HG02885 (cell line): ENCODE results near the gene HOXB4.
"Not testable (repeated sequence)": the region's sequence is repeated elsewhere in the genome, so short reads cannot be mapped to it uniquely, and the experiment has no call there.

ENCODE experiments used
- ATAC-seq: cut with Tn5 transposase; IDR thresholded peaks from one replicate; pipeline ENCODE4 v1.9.1; 2021; ENCODE audit warnings: mild to moderate bottlenecking; ENCODE audit not compliant: unreplicated experiment, poor library complexity

HOXB4 gene

DNA sequence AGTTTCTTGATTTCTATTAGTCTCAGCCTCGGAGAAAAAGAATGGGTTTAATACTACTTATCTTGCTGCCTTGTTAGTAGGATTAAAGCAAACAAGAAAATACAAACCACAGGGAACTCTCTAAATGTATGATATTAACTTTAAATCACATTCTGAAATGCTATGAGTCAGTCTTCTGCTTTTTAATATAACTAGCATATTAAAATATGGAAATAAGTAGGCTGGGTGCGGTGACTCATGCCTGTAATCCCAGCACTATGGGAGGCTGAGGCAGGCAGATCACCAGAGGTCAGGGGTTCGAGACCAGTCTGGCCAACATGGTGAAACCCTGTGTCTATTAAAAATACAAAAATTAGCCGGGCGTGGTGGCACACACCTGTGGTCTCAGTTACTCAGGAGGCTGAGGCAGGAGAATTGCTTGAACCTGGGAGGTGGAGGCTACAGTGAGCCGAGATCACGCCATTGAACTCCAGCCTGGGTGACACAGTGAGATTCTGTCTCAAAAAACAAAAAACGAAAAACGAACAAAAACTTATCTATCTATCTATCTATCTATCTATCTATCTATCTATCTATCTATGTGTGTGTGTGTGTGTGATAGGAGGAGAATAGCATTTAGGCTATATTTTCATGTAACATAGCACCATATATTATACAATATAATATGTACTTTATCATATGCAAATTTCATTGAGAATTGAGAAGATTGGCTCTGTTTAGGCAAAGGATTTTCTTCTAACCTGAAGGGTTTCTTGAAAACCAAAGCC is 42.2 kb downstream of the HOXB4 start:
- not testable (repeated sequence) for ATAC-seq

GRCh38 chr17:48532261-48532660 is 45.9 kb downstream of the HOXB4 start:
- no peak for ATAC-seq

DNA sequence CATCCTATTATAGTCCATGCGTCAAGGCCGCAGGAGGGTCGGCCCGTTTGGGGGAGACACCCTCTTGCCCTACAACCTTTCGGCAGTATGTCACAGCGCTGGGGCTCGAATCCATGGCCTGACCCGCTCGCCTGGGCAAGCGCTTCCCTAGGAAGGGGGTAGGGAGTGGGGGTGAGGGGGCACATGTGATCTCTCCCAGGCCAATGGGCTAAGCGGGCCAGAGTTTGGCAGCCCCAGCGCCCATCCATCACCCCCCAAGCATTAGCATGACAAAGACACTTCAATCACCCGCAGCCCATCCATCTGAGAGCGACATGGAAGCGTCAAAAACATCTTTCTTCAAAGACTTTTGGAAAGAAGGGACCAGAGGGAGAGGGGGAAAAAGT is 47.3 kb downstream of the HOXB4 start, which contains the start of gene HOXB1:
Gene HOXB1, minus strand, starts transcription at position 125 of the 386 bp plus-strand sequence. Its CDS starts 107 bp downstream, at position 18.
- no peak for ATAC-seq

DNA sequence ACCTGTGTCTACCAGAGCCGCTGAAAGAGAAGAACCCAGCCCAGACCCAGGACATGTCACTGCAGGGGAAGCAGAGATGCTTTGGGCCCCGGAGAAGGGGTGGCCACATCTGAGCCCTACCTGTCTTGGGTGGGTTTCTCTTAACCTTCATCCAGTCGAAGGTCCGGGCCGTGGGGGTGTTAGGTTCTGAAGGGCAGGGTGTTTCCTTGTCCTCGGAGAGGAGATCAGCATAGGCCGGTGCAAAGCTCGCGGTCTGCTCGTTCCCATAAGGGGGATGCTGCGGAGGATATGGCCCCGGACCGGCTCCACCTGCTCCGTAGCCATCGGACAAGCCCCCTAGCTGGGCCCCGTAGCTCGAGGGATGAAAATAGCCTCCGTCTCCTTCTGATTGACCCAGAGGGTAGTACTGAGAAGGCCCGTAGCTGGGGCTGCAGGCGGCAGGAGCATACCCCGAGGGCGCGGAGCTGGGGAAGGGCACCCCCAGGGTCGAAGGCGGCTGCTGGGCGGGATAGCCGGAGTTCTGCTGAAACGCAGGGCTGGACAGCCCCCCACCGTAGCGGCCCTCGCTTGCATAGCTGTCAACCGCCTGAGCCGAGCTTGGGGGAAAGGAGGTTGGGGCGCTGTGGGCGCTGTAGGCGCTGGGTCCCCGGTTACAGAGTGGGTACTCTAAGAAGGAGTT is 47.8 kb downstream of the HOXB4 start:
- no peak for ATAC-seq

GRCh38 chr17:48529683-48530009 is 48.5 kb downstream of the HOXB4 start:
- ATAC-seq = no peak

- no peak for ATAC-seq
Observed at GRCh38 chr17:48528936-48529682, 49.0 kb downstream of the HOXB4 start.

DNA sequence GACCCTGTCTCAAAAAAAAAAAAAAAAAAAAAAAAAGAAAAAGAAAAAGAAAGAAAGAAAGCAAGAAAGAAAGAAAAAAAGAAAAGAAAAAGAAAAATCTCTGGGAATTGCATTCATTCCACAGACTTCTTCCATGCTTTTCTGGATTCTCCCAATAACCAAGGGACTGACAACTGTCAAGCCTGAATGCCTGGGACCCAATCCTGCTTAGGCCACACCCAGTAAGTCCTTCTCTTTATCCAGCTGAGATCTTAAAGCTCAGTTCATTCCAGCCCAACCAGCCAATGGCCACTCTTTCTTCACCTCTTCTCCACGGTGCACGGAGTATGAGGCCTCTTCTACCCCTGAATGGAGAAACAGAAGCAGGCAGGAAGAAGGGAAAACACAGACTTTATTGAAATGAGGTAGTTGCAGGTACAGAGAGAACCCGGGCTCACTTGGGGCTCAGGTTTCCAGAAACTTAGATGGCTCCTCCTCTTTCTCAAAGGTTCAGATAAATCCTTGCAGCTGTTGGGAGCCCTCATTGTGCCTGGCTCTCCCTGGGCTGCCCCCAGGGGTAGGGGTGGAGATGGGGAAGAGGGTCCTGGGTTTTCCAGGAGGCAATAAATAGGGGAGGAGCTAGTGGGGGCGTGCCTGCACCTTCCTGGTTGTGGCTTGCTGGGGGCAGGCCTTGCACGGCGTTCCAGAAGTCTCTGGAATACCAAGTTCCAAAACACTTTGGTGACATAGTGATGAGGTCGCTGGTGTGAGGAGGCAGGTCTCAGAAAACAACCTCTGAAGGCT is 49.8 kb downstream of the HOXB4 start:
- ATAC-seq = no peak

DNA sequence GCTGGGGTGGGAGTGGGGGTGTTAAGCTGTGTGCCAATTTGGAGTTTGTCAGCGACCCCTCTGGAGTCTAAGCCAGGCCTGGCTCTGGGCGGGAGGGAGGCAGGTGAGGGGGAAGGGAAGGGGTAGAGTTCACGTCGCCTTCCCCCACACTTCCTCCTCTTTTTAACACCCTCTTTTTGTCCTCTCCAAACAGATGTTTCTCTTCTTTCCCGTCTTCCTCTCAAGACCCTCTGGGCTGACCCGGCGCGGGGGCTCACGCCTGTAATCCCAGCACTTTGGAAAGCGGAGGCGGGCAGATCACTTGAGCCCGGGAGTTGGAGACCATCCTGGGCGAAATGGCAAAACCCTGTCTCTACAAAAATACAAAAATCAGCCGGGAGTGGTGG is 50.6 kb downstream of the HOXB4 start:
- ATAC-seq = no peak

DNA sequence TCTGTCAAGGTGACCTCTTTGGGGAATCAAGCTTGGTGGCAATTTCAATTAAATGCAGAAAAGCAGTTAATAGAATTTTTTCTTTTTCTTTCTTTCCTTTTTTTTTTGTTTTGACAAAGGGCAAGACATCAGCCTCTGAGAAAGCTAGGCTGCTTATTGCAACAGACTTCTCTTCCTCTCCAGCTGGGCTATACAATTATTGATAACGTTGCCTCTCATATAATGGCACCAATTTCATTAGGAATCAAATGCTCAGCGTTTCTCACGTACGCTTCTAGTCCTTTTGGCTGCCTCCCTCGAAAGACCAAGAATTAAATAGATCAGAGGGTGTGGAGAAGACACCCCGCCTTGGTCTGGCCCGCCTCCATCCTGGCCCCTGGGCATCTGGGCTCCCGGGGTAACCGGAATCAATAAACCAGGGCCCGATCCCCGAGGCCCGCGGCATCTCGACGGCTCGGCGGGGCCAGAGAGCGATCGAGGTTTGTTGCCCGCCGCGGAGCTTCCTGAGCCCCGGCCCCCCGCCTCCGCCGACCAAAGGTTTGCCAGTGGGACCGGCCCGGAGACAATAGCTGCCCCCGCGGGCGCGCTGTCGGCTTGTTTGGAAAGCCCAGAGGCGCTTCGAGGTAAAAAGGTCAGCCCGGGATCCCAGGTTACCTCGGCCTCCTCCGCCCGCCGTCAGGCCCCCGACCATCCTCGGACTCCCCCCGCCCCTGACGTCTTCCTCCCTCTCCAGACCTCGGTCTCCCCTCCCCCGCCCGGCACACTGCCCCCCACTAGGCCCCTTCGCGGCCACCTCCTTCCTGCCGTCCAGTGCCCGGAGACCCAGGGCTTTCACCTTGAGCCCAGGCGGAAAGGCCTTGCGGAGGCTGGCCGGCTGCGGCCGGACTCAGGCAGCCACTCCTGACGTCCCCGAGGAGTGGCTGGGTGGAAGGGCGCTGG is 51.3 kb downstream of the HOXB4 start:
- ATAC-seq = no peak
